HCT116 (cell line): Measurements from ENCODE around the gene CNTD1. TPM values are rescaled to one million over a fixed set of nuclear protein-coding genes. Genes with fewer than 3 reads are reported as not detected.

Experiments used
- ATAC-seq: fragments of 200-7000 bp; cut with Tn5 transposase; 2 replicates; pipeline ENCODE4 v1.9.1; 2020; ENCODE audit warnings: mild to moderate bottlenecking, moderate library complexity
- BruUV-seq: library from RNA; stranded (reverse); fragments of 400-500 nt; replicated peaks from 2 replicates; lab custom pipeline; 2021; lab: Mats Ljungman, UMichigan
- CTCF ChIA-PET: fragments of 300-600 bp; sonication (Branson Sonifier 250); formaldehyde crosslinking; loops from one replicate; lab custom pipeline; 2021; ENCODE audit warnings: antibody characterized with exemption; lab: Charles Lee
- POLR2A ChIA-PET: fragments of 300-600, 350-600 bp; sonication (Branson Sonifier 250); formaldehyde crosslinking; loops from one replicate; lab custom pipeline; 2021; ENCODE audit warnings: antibody characterized with exemption; lab: Charles Lee
- RAD21 ChIA-PET, 2 experiments: fragments of 300-600 bp; sonication (Branson Sonifier 250); formaldehyde crosslinking; loops; one replicate each; lab custom pipeline; 2023; ENCODE audit warnings: low total read pairs in 2 of 2; ENCODE audit not compliant: uncharacterized antibody in 2 of 2, unreplicated experiment in 2 of 2, low non-redundant PET in 1 of 2; lab: Charles Lee
- DNase-seq: peaks from one replicate; pipeline ENCODE4 v3.0.0-alpha.2; 2010; ENCODE audit warnings: low read depth, low spot score
- H2AFZ ChIP-seq: fragments of 200-600 bp; shearing (Covaris generic), sonication (generic); 2 replicates; pipeline ENCODE4 v1.6.1; 2017; ENCODE audit warnings: low read depth, mixed run types, mixed read lengths, antibody characterized with exemption, low read length; ENCODE audit not compliant: poor library complexity, severe bottlenecking
- H3K27ac ChIP-seq: 2 replicates; pipeline ENCODE4 v1.5.1; 2012; ENCODE audit warnings: low read depth, low read length
- H3K27me3 ChIP-seq: fragments of 200-600 bp; sonication (generic); 2 replicates; pipeline ENCODE4 v1.6.1; 2016; ENCODE audit warnings: mixed run types, low read length, mixed read lengths; ENCODE audit not compliant: insufficient read depth
- H3K36me3 ChIP-seq, 2 experiments: fragments of 200-500 bp in 1 of 2; fragments of 200-600 bp in 1 of 2; sonication (Bioruptor generic) in 1 of 2; sonication (generic) in 1 of 2; 2 replicates each; pipeline versions ENCODE4 v1.5.1 to v1.6.1; 2014 to 2016; ENCODE audit warnings: low read length in 2 of 2, inconsistent platforms in 1 of 2, mixed read lengths in 1 of 2, mixed run types in 1 of 2; ENCODE audit not compliant: insufficient read depth in 2 of 2, control insufficient read depth in 1 of 2
- H3K4me1 ChIP-seq, 2 experiments: fragments of 200-600 bp in 1 of 2; sonication (generic) in 1 of 2; 2 replicates each; pipeline versions ENCODE4 v1.5.1 to v1.6.1; 2012 to 2017; ENCODE audit warnings: low read length in 2 of 2, inconsistent platforms in 1 of 2, mild to moderate bottlenecking in 1 of 2, mixed read lengths in 1 of 2, mixed run types in 1 of 2, moderate library complexity in 1 of 2; ENCODE audit not compliant: insufficient read depth in 2 of 2, control insufficient read depth in 1 of 2
- H3K4me2 ChIP-seq: fragments of 200-600 bp; sonication (generic); 2 replicates; pipeline ENCODE4 v1.6.1; 2017; ENCODE audit warnings: mixed run types, low read length, mixed read lengths
- H3K4me3 ChIP-seq, 2 experiments: fragments of 200-600 bp in 1 of 2; sonication (generic) in 1 of 2; replicated peaks in 1 of 2; 2 replicates each; pipeline ENCODE4 v1.5.1; 2011 to 2016; ENCODE audit warnings: low read length in 2 of 2, control low read depth in 1 of 2, low read depth in 1 of 2, mild to moderate bottlenecking in 1 of 2, mixed read lengths in 1 of 2, mixed run types in 1 of 2
- H3K79me2 ChIP-seq: fragments of 200-600 bp; sonication (generic); 2 replicates; pipeline ENCODE4 v1.6.1; 2017; ENCODE audit warnings: mild to moderate bottlenecking, mixed run types, low read length, moderate library complexity, mixed read lengths; ENCODE audit not compliant: insufficient read depth
- H3K9ac ChIP-seq: fragments of 200-600 bp; sonication (generic); 2 replicates; pipeline ENCODE4 v1.6.1; 2016; ENCODE audit warnings: low read length, mixed read lengths
- H3K9me2 ChIP-seq: fragments of 200-600 bp; sonication (generic), shearing (Covaris generic); 2 replicates; pipeline ENCODE4 v1.6.1; 2017; ENCODE audit warnings: mixed run types, mild to moderate bottlenecking, moderate library complexity; ENCODE audit not compliant: insufficient read depth
- H3K9me3 ChIP-seq, 2 experiments: fragments of 200-500 bp in 1 of 2; fragments of 200-600 bp in 1 of 2; sonication (Bioruptor generic) in 1 of 2; sonication (generic) in 1 of 2; 2 replicates each; pipeline ENCODE4 v1.6.1; 2014 to 2017; ENCODE audit warnings: low read length in 2 of 2, mixed read lengths in 2 of 2, inconsistent platforms in 1 of 2, low read depth in 1 of 2, mild to moderate bottlenecking in 1 of 2, mixed run types in 1 of 2, moderate library complexity in 1 of 2; ENCODE audit not compliant: control insufficient read depth in 1 of 2, insufficient read depth in 1 of 2
- H4K20me1 ChIP-seq: fragments of 200-600 bp; sonication (generic), shearing (Covaris generic); 2 replicates; pipeline ENCODE4 v1.6.1; 2017; ENCODE audit warnings: mixed run types, mild to moderate bottlenecking, moderate library complexity; ENCODE audit not compliant: insufficient read depth
- ATF3 ChIP-seq: IDR thresholded peaks from 2 replicates; pipeline ENCODE4 v1.6.1; 2012
- CTCF ChIP-seq, 3 experiments: fragments of 200-600 bp in 1 of 3; sonication (generic) in 1 of 3; IDR thresholded peaks in 2 of 3; conservative IDR thresholded peaks in 1 of 3; 2 replicates each; pipeline ENCODE4 v1.5.1; 2012 to 2017; ENCODE audit warnings: low read depth in 2 of 3, low read length in 2 of 3, antibody characterized with exemption in 1 of 3, borderline replicate concordance in 1 of 3, control low read depth in 1 of 3, mild to moderate bottlenecking in 1 of 3, mixed read lengths in 1 of 3, mixed run types in 1 of 3, moderate library complexity in 1 of 3; ENCODE audit not compliant: insufficient read depth in 1 of 3
- EGR1 ChIP-seq: IDR thresholded peaks from 2 replicates; pipeline ENCODE4 v1.6.1; 2012; ENCODE audit warnings: low read depth
- ELF1 ChIP-seq: IDR thresholded peaks from 2 replicates; pipeline ENCODE4 v1.6.1; 2012; ENCODE audit warnings: low read depth, borderline replicate concordance
- EZH2 ChIP-seq: fragments of 200-600 bp; sonication (generic); IDR thresholded peaks from 2 replicates; pipeline ENCODE4 v1.6.1; 2017; ENCODE audit warnings: antibody characterized with exemption, mixed run types
- JUND ChIP-seq: IDR thresholded peaks from 2 replicates; pipeline ENCODE4 v1.6.1; 2012
- MAX ChIP-seq: IDR thresholded peaks from 2 replicates; pipeline ENCODE4 v1.6.1; 2012
- POLR2A ChIP-seq: IDR thresholded peaks from 2 replicates; pipeline ENCODE4 v1.7.0; 2011; ENCODE audit warnings: borderline replicate concordance; ENCODE audit not compliant: insufficient read depth, insufficient read length; ENCODE audit errors: extremely low read depth
- POLR2AphosphoS5 ChIP-seq: IDR thresholded peaks from 2 replicates; pipeline ENCODE4 v1.6.1; 2011; ENCODE audit warnings: mild to moderate bottlenecking, low read depth, low read length, moderate library complexity
- REST ChIP-seq: IDR thresholded peaks from 2 replicates; pipeline ENCODE4 v1.6.1; 2012; ENCODE audit warnings: low read depth
- SP1 ChIP-seq: IDR thresholded peaks from 2 replicates; pipeline ENCODE4 v1.6.1; 2012; ENCODE audit warnings: low read depth
- ZBTB33 ChIP-seq: IDR thresholded peaks from 2 replicates; pipeline ENCODE4 v1.6.1; 2011; ENCODE audit warnings: mild to moderate bottlenecking, low read length, moderate library complexity; ENCODE audit not compliant: insufficient replicate concordance; ENCODE audit errors: extremely low read depth
- ZFX ChIP-seq: fragments of 450-650 bp; IDR thresholded peaks from 2 replicates; pipeline ENCODE4 v1.6.1; 2017
- intact Hi-C: fragments of 100-400 bp; cut with micrococcal nuclease; formaldehyde crosslinking; loops from 2 replicates; pipeline ENCODE4 v1.10.0; 2022
- total RNA-seq: library from RNA; stranded (reverse); gene quantifications from one replicate; pipeline ENCODE4 v1.2.1, GENCODE V29; 2021; ENCODE audit not compliant: unreplicated experiment

The CNTD1 gene
- total RNA-seq, 1 experiment from 2014 or later = not detected

GRCh38 chr17:42848093-42848492 lies 49.4 kb downstream of the CNTD1 start:
- Histone ChIP-seq H3K4me3 (no peak overlapping the region), H4K20me1 (no peaks in the 10 kb centered on the region; the same call in 1 of the 2 replicates), H3K79me2 (no peaks in the 10 kb centered on the region; the same call in 1 of the 2 replicates), H3K9me3 (no peaks in the 10 kb centered on the region), H3K4me1 (no peaks in the 10 kb centered on the region), H3K4me2 (no peak overlapping the region), H2AFZ (no peak overlapping the region), H3K9ac (no peak overlapping the region), H3K27me3 (no peaks in the 10 kb centered on the region), H3K9me2 (no peaks in the 10 kb centered on the region), H3K36me3 (peaks cover 16 to 27% of the 10 kb centered on the region in 2 experiments; a peak in 3 of 4 replicates), H3K27ac (no peak overlapping the region)
- no peak for DNase-seq
- TF ChIP-seq CTCF (IDR thresholded peaks at IDR 0.05 in 2 of 3, conservative IDR thresholded peaks at IDR 0.05 in 1 of 3; ENCODE audit: borderline replicate concordance in 1 of 3, insufficient read depth in 1 of 3, low read depth in 2 of 3, low read length in 2 of 3) = no peak
- no peak for TF ChIP-seq ZBTB33
- intact Hi-C loops = no loop called here
- BruUV-seq = no TSS peak
- ChIA-PET POLR2A (no interaction called here), RAD21 (no interaction called here), CTCF (no interaction called here)
- no peak for ATAC-seq

- ChIA-PET RAD21 (no interaction called here), CTCF (no interaction called here), POLR2A (no interaction called here)
- H3K9ac ChIP-seq = no peak overlapping the region
- no peak overlapping the region for H2AFZ ChIP-seq
- no peak overlapping the region for H3K27ac ChIP-seq
- no peak overlapping the region for H3K4me3 ChIP-seq
- H3K9me3 ChIP-seq = no peaks in the 10 kb centered on the region
- no peak for ATAC-seq
- H3K9me2 ChIP-seq = no peaks in the 10 kb centered on the region
- peaks cover 10 to 19% of the 10 kb centered on the region in 2 experiments; a peak in 2 of 4 replicates for H3K36me3 ChIP-seq
- intact Hi-C loops = no loop called here
- no peaks in the 10 kb centered on the region for H3K27me3 ChIP-seq
- BruUV-seq = no TSS peak
- H3K4me2 ChIP-seq = no peak overlapping the region
- H4K20me1 ChIP-seq = no peaks in the 10 kb centered on the region
- no peaks in the 10 kb centered on the region for H3K4me1 ChIP-seq
- no peaks in the 10 kb centered on the region; the same call in 1 of the 2 replicates for H3K79me2 ChIP-seq
- DNase-seq = no peak
- no peak for TF ChIP-seq ELF1
- TF ChIP-seq JUND = no peak
- TF ChIP-seq EZH2 = no peak
- TF ChIP-seq SP1 = no peak
- no peak for TF ChIP-seq ZFX
- no peak for TF ChIP-seq EGR1
- no peak for TF ChIP-seq POLR2A
- no peak for TF ChIP-seq ATF3
- TF ChIP-seq MAX = no peak
- no peak for TF ChIP-seq REST
- no peak for TF ChIP-seq POLR2AphosphoS5
Measured at GRCh38 chr17:42849031-42849430, 50.4 kb downstream of the CNTD1 start.
